Measurements from ENCODE around the gene LDLRAD2.

LDLRAD2 gene

DNA sequence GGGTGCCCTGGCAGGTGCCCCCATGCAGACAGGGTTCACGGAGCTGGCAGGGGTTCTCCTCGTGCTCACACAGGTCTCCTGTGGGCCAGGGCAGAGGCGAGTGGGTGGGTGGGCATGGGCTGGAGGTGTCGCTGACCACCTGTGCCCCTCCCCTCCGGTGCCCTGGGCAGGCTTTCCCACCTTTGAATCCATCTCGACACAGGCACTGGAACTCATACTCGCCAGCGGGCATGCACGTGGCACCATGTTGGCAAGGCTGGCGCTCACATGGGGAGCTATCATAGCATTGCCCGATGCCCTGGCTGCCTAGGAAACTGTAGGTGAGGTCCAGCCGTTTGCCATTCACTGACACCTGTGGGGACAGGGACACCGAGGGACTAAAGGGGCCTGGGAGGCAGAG lies 16.0 kb downstream of the LDLRAD2 start:
- no peak for DNase-seq (ENCODE audit: low read depth)
- TF ChIP-seq, protein P1, sequence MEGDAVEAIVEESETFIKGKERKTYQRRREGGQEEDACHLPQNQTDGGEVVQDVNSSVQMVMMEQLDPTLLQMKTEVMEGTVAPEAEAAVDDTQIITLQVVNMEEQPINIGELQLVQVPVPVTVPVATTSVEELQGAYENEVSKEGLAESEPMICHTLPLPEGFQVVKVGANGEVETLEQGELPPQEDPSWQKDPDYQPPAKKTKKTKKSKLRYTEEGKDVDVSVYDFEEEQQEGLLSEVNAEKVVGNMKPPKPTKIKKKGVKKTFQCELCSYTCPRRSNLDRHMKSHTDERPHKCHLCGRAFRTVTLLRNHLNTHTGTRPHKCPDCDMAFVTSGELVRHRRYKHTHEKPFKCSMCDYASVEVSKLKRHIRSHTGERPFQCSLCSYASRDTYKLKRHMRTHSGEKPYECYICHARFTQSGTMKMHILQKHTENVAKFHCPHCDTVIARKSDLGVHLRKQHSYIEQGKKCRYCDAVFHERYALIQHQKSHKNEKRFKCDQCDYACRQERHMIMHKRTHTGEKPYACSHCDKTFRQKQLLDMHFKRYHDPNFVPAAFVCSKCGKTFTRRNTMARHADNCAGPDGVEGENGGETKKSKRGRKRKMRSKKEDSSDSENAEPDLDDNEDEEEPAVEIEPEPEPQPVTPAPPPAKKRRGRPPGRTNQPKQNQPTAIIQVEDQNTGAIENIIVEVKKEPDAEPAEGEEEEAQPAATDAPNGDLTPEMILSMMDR (IDR thresholded peaks at IDR 0.05; ENCODE audit: low read length, missing control alignments): no peak
- no peak overlapping the region for H3K4me3 ChIP-seq (replicated peaks; ENCODE audit: low read depth, low read length)

- TF ChIP-seq, protein P1 (IDR thresholded peaks at IDR 0.05; ENCODE audit: low read length, missing control alignments): no peak
- DNase-seq (ENCODE audit: low read depth): no peak
- no peak overlapping the region for H3K4me3 ChIP-seq (replicated peaks; ENCODE audit: low read depth, low read length)
Observed at GRCh38 chr1:21828506-21829210, 16.6 kb downstream of the LDLRAD2 start.

- TF ChIP-seq, protein P1 (IDR thresholded peaks at IDR 0.05; ENCODE audit: low read length, missing control alignments): no peak
- no peak overlapping the region for H3K4me3 ChIP-seq (replicated peaks; ENCODE audit: low read depth, low read length)
- no peak for DNase-seq (ENCODE audit: low read depth)
Observed at GRCh38 chr1:21829294-21829693, 17.2 kb downstream of the LDLRAD2 start.

- DNase-seq (ENCODE audit: low read depth): no peak
- no peak overlapping the region for H3K4me3 ChIP-seq (replicated peaks; ENCODE audit: low read depth, low read length)
- TF ChIP-seq, protein P1 (IDR thresholded peaks at IDR 0.05; ENCODE audit: low read length, missing control alignments): no peak
Observed at GRCh38 chr1:21830792-21831453, 18.9 kb downstream of the LDLRAD2 start.

DNA sequence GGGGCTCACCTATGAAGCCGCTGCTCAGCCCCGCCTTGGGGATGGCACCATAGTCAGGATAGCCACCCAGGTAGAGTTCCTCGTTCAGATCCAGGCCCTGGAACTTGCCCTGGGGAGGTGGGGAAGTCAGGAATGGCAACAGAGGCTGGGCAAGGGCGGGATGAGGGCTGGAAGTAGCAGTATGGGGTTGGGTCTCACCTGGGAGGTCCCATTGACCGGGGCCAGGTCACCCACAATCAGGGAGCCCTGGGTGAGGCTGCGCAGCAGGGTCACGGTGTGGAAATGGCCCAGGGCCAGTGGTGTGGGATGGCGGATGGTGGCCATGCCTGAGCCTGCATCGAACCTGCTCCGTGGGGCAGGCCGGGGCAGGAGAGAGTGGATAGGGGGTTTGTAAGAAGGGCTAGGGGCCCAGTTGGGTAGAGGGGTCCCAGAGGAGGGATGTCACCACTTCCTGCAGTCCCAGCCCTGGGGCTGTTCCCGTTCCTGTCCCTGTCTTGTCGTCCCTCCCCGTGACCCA lies 19.4 kb downstream of the LDLRAD2 start:
- no peak overlapping the region for H3K4me3 ChIP-seq (replicated peaks; ENCODE audit: low read depth, low read length)
- DNase-seq (ENCODE audit: low read depth): no peak
- TF ChIP-seq, protein P1 (IDR thresholded peaks at IDR 0.05; ENCODE audit: low read length, missing control alignments): no peak

GRCh38 chr1:21833392-21833976 lies 21.4 kb downstream of the LDLRAD2 start:
- DNase-seq (ENCODE audit: low read depth): no peak
- TF ChIP-seq, protein P1 (IDR thresholded peaks at IDR 0.05; ENCODE audit: low read length, missing control alignments): no peak
- H3K4me3 ChIP-seq (replicated peaks; ENCODE audit: low read depth, low read length): no peak overlapping the region
